ENCODE data around the gene CYP24A1. TPM values are rescaled to one million over a fixed set of nuclear protein-coding genes. Genes with fewer than 3 reads are reported as not detected.

The CYP24A1 gene
- total RNA-seq, 1 donor from 2014 or later, result 8.7 TPM

- TF ChIP-seq CTCF (IDR thresholded peaks at IDR 0.05; ENCODE audit: insufficient read depth, low read length, severe bottlenecking), result no peak
- Histone ChIP-seq H3K36me3 (ENCODE audit: control insufficient read depth, insufficient read depth, low read length) (no peaks in the 10 kb centered on the region), H3K4me3 (ENCODE audit: low read depth, low read length) (no peak overlapping the region), H3K27me3 (ENCODE audit: control insufficient read depth, insufficient read depth, low read length) (no peaks in the 10 kb centered on the region)
- FAIRE-seq (no peak), DNase-seq (ENCODE audit: low read depth) (no peak)
These were observed 17.3 kb downstream of the CYP24A1 start for GRCh38 chr20:54156522-54156921.

- FAIRE-seq (no peak), DNase-seq (ENCODE audit: low read depth) (no peak)
- H3K36me3 ChIP-seq (ENCODE audit: control insufficient read depth, insufficient read depth, low read length), result no peaks in the 10 kb centered on the region
- no peaks in the 10 kb centered on the region for H3K27me3 ChIP-seq (ENCODE audit: control insufficient read depth, insufficient read depth, low read length)
- H3K4me3 ChIP-seq (ENCODE audit: low read depth, low read length), result no peak overlapping the region
- no peak for TF ChIP-seq CTCF (IDR thresholded peaks at IDR 0.05; ENCODE audit: insufficient read depth, low read length, severe bottlenecking)
These were observed 18.0 kb downstream of the CYP24A1 start for GRCh38 chr20:54155736-54156317.

- TF ChIP-seq CTCF (IDR thresholded peaks at IDR 0.05; ENCODE audit: insufficient read depth, low read length, severe bottlenecking), result no peak
- Histone ChIP-seq H3K36me3 (ENCODE audit: control insufficient read depth, insufficient read depth, low read length) (no peaks in the 10 kb centered on the region), H3K4me3 (ENCODE audit: low read depth, low read length) (no peak overlapping the region), H3K27me3 (ENCODE audit: control insufficient read depth, insufficient read depth, low read length) (no peaks in the 10 kb centered on the region)
- DNase-seq (ENCODE audit: low read depth), result no peak
- FAIRE-seq, result no peak
These were observed 19.3 kb downstream of the CYP24A1 start for GRCh38 chr20:54154439-54154838.

GRCh38 chr20:54153847-54154246 lies 19.9 kb downstream of the CYP24A1 start:
- no peaks in the 10 kb centered on the region for H3K36me3 ChIP-seq (ENCODE audit: control insufficient read depth, insufficient read depth, low read length)
- no peak for FAIRE-seq
- DNase-seq (ENCODE audit: low read depth), result no peak
- TF ChIP-seq CTCF (IDR thresholded peaks at IDR 0.05; ENCODE audit: insufficient read depth, low read length, severe bottlenecking), result no peak
- H3K4me3 ChIP-seq (ENCODE audit: low read depth, low read length), result no peak overlapping the region
- no peaks in the 10 kb centered on the region for H3K27me3 ChIP-seq (ENCODE audit: control insufficient read depth, insufficient read depth, low read length)

- no peak for DNase-seq (ENCODE audit: low read depth)
- TF ChIP-seq CTCF (IDR thresholded peaks at IDR 0.05; ENCODE audit: insufficient read depth, low read length, severe bottlenecking), result no peak
- Histone ChIP-seq H3K36me3 (ENCODE audit: control insufficient read depth, insufficient read depth, low read length) (no peaks in the 10 kb centered on the region), H3K27me3 (ENCODE audit: control insufficient read depth, insufficient read depth, low read length) (no peaks in the 10 kb centered on the region), H3K4me3 (ENCODE audit: low read depth, low read length) (no peak overlapping the region)
- no peak for FAIRE-seq
These were observed 20.8 kb downstream of the CYP24A1 start for GRCh38 chr20:54153041-54153327.
